Mucosa of descending colon (tissue), 3 donors: ENCODE data around the gene USP34. TPM values are rescaled to one million over a fixed set of nuclear protein-coding genes. Genes with fewer than 3 reads are reported as not detected.
"Not testable (repeated sequence)": the region's sequence is repeated elsewhere in the genome, so short reads cannot be mapped to it uniquely, and the experiment has no call there.

Experiments
- ATAC-seq: fragments of 200-7000 bp; cut with Tn5 transposase; one replicate; pipeline ENCODE4 v1.9.1; 2020; ENCODE audit warnings: mild to moderate bottlenecking, moderate library complexity
- DNase-seq, 3 donors: peaks; one replicate each; pipeline ENCODE4 v3.0.0-alpha.2; 2020
- H3K36me3 ChIP-seq: fragments of 200-600 bp; one replicate; pipeline ENCODE4 v1.8.0; 2021; ENCODE audit warnings: low read depth, mild to moderate bottlenecking
- H3K4me1 ChIP-seq: fragments of 200-600 bp; one replicate; pipeline ENCODE4 v1.8.0; 2021; ENCODE audit warnings: low read depth, mild to moderate bottlenecking
- H3K4me3 ChIP-seq: fragments of 200-600 bp; one replicate; pipeline ENCODE4 v1.8.0; 2021; ENCODE audit warnings: mild to moderate bottlenecking
- H3K9me3 ChIP-seq: fragments of 200-600 bp; one replicate; pipeline ENCODE4 v1.8.0; 2021; ENCODE audit warnings: mild to moderate bottlenecking
- CTCF ChIP-seq: fragments of 200-600 bp; IDR thresholded peaks from one replicate; pipeline ENCODE4 v1.8.0; 2022; ENCODE audit warnings: antibody characterized with exemption, mild to moderate bottlenecking
- intact Hi-C, 2 donors: fragments of 100-400 bp; cut with DNase I in 1 of 2; cut with micrococcal nuclease in 1 of 2; formaldehyde crosslinking; loops; one replicate each; pipeline versions ENCODE4 v1.11.0 to v1.11.1; 2022; cut with DNase I, micrococcal nuclease
- total RNA-seq, 3 donors: library from RNA; stranded (reverse); fragmentation: NEBNext Ultra II Directional in 2 of 3; extraction: Animal tissue kit (Norgen Biotek cat#: 25700) in 2 of 3; gene quantifications; one replicate each; pipeline versions ENCODE4 v1.2.1 to v1.2.4, GENCODE V29; 2021 to 2023
- donor health status: DM: no; HTN: no; CAD: no; lungs with moderate emphysema.
- donor health status: DM: no; HTN: no; CAD: no.
- donor health status: DM: no; HTN: yes; CAD: no.

The USP34 gene
- total RNA-seq, 3 donors from 2014 or later, result 67.9 to 132 (median 88.4) TPM

GRCh38 chr2:61196671-61197070 is 274.2 kb downstream of the USP34 start:
- Histone ChIP-seq H3K4me3 (no peak overlapping the region), H3K9me3 (no peaks in the 10 kb centered on the region), H3K36me3 (no peaks in the 10 kb centered on the region), H3K4me1 (no peaks in the 10 kb centered on the region)
- intact Hi-C loops, result no loop called here
- DNase-seq (no peak), ATAC-seq (peak; percentile 69)
- no peak for TF ChIP-seq CTCF

GRCh38 chr2:61194646-61195045 is 276.2 kb downstream of the USP34 start:
- ATAC-seq, intact Hi-C loops, H3K36me3 ChIP-seq, H3K9me3 ChIP-seq, DNase-seq, H3K4me1 ChIP-seq, H3K4me3 ChIP-seq: not testable (repeated sequence)

DNA sequence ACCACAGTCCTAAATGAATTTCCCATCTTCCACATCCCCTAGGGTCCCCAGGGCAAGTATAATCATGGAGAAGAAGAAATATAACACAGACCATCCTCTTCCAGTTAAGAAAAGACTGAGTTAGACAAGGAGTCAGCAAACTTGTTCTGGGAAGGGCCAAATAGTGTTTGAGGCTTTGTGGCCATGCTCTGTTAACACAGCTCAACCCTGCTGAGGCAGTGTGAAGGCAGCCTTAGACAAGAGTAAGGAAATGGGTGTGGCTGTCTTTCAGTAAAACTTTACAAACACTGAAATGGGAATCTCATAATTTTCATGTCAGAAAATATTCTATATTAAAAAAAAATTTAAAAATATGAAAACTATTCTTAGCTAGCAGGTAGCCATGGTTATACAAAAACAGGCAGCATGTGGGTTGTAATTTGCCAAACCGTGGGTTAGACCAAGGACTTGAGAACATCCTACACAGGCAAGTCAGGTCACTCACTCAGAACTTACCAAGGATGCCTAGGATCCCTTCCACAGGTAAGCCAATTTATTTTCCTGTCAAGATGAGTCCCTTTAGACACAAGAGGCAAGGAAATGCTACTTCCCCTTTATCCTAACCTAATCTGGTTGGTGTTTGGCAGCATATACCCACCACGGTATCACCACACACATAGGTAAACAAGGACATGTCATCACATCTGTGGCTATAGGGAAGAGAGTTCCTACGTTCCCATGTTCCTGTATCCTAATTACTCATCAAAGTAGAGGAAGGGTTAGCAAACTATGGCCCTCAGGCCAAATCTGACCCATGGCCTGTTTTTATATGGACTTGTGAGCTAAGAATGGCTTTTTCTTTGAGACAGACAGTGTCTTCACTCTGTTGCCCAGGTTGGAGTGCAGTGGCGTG is 277.0 kb downstream of the USP34 start:
- Histone ChIP-seq H3K36me3 (peaks cover 8% of the 10 kb centered on the region), H3K4me1 (no peaks in the 10 kb centered on the region), H3K9me3 (no peaks in the 10 kb centered on the region), H3K4me3 (no peak overlapping the region)
- no peak for DNase-seq
- ATAC-seq, result peak; percentile 52
- no peak for TF ChIP-seq CTCF
- intact Hi-C loops, result no loop called here

- intact Hi-C loops, result no loop called here
- Histone ChIP-seq H3K36me3 (peaks cover 24% of the 10 kb centered on the region), H3K4me3 (no peak overlapping the region), H3K9me3 (no peaks in the 10 kb centered on the region), H3K4me1 (no peaks in the 10 kb centered on the region)
- ATAC-seq, result no peak
- no peak for DNase-seq
- TF ChIP-seq CTCF, result no peak
These were observed 283.8 kb downstream of the USP34 start for GRCh38 chr2:61187085-61187484.

GRCh38 chr2:61185231-61185728 is 285.6 kb downstream of the USP34 start:
- no peak for DNase-seq
- no peaks in the 10 kb centered on the region for H3K9me3 ChIP-seq
- intact Hi-C loops, result no loop called here
- no peak for ATAC-seq
- TF ChIP-seq CTCF, result no peak
- peaks cover 7% of the 10 kb centered on the region for H3K4me1 ChIP-seq
- H3K4me3 ChIP-seq, result no peak overlapping the region
- H3K36me3 ChIP-seq, result peaks cover 23% of the 10 kb centered on the region

DNA sequence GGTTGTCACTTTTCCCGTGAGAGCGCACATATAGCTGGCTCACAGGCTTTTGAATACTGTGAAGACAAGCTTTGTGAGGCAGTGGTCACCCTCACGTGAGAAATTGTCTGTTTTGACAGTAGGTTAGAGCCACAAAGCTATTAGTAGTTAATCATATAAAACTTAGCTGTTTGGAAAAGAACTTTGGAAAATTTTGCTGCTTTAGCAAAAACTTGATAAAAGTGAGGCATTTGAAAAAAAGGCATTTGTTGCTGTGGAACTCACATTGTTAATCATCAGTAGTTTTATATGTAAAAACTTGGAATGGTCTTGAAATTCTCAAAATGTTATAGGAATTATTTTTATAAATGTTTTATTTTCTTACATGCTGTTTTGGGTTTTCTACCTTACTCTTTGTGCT is 286.6 kb downstream of the USP34 start:
- DNase-seq (no peak), ATAC-seq (no peak)
- Histone ChIP-seq H3K4me3 (no peak overlapping the region), H3K9me3 (no peaks in the 10 kb centered on the region), H3K36me3 (peaks cover 17% of the 10 kb centered on the region), H3K4me1 (peaks cover 17% of the 10 kb centered on the region)
- TF ChIP-seq CTCF, result no peak
- intact Hi-C loops, result no loop called here
